Neural cell (in vitro differentiated cells): ENCODE measurements around the gene GBA2. TPM values are rescaled to one million over a fixed set of nuclear protein-coding genes. Genes with fewer than 3 reads are reported as not detected.

ENCODE experiments used
- H2AFZ ChIP-seq: fragments of 200-600, 300-800 bp; sonication (generic), shearing (Covaris generic); 2 replicates; pipeline ENCODE4 v1.6.0; 2014; ENCODE audit warnings: low read depth, mild to moderate bottlenecking, antibody characterized with exemption, low read length, moderate library complexity
- H3F3A ChIP-seq: fragments of 200-600 bp; shearing (Covaris generic); 2 replicates; pipeline ENCODE4 v1.6.1; 2016; ENCODE audit warnings: mild to moderate bottlenecking, moderate library complexity, mixed read lengths, antibody characterized with exemption, low read length; ENCODE audit not compliant: insufficient read depth, poor library complexity, severe bottlenecking
- H3K27ac ChIP-seq: fragments of 200-600, 300-800 bp; sonication (generic), shearing (Covaris generic); 2 replicates; pipeline ENCODE4 v1.5.1; 2014; ENCODE audit warnings: mild to moderate bottlenecking, low read length, moderate library complexity
- H3K27me3 ChIP-seq: fragments of 300-800, 200-600 bp; sonication (generic), shearing (Covaris generic); 2 replicates; pipeline ENCODE4 v1.6.0; 2014; ENCODE audit warnings: mild to moderate bottlenecking, low read depth, low read length, moderate library complexity; ENCODE audit not compliant: insufficient read depth
- H3K36me3 ChIP-seq: fragments of 300-800, 200-600 bp; sonication (generic), shearing (Covaris generic); 2 replicates; pipeline ENCODE4 v1.5.1; 2014; ENCODE audit warnings: mild to moderate bottlenecking, antibody characterized with exemption, low read length, moderate library complexity; ENCODE audit not compliant: insufficient read depth
- H3K4me2 ChIP-seq: fragments of 300-800, 200-600 bp; sonication (generic), shearing (Covaris generic); 2 replicates; pipeline ENCODE4 v1.6.0; 2014; ENCODE audit warnings: mild to moderate bottlenecking, low read length
- H3K4me3 ChIP-seq: fragments of 300-800, 200-600 bp; sonication (generic), shearing (Covaris generic); 2 replicates; pipeline ENCODE4 v1.5.1; 2014; ENCODE audit warnings: mild to moderate bottlenecking, low read length, moderate library complexity
- H3K79me2 ChIP-seq: fragments of 200-600 bp; shearing (Covaris generic); replicated peaks from 2 replicates; pipeline ENCODE4 v1.6.0; 2014; ENCODE audit warnings: mild to moderate bottlenecking, low read length, moderate library complexity; ENCODE audit not compliant: insufficient read depth
- H3K9ac ChIP-seq: fragments of 300-800, 200-600 bp; sonication (generic), shearing (Covaris generic); 2 replicates; pipeline ENCODE4 v1.6.1; 2016; ENCODE audit warnings: mild to moderate bottlenecking, low read length, mixed read lengths
- H3K9me2 ChIP-seq: fragments of 200-600 bp; shearing (Covaris generic); 2 replicates; pipeline ENCODE4 v1.6.1; 2016; ENCODE audit warnings: mild to moderate bottlenecking, low read length, mixed read lengths; ENCODE audit not compliant: insufficient read depth
- H3K9me3 ChIP-seq: fragments of 200-600, 300-800 bp; sonication (generic), shearing (Covaris generic); 2 replicates; pipeline ENCODE4 v1.6.1; 2016; ENCODE audit warnings: mild to moderate bottlenecking, mixed run types, low read length, moderate library complexity, mixed read lengths
- H4K20me1 ChIP-seq: fragments of 200-600 bp; shearing (Covaris generic); 2 replicates; pipeline ENCODE4 v1.6.1; 2016; ENCODE audit warnings: mild to moderate bottlenecking, mixed run types; ENCODE audit not compliant: insufficient read depth
- CTCF ChIP-seq: fragments of 450-650 bp; IDR thresholded peaks from 2 replicates; pipeline ENCODE4 v1.5.1; 2014; ENCODE audit warnings: antibody characterized with exemption, mild to moderate bottlenecking, moderate library complexity; ENCODE audit not compliant: poor library complexity, severe bottlenecking
- EP300 ChIP-seq: fragments of 450-650 bp; conservative IDR thresholded peaks from 2 replicates; pipeline ENCODE4 v1.6.1; 2014; ENCODE audit warnings: antibody characterized with exemption, mild to moderate bottlenecking, moderate library complexity; ENCODE audit not compliant: poor library complexity, severe bottlenecking
- EZH2 ChIP-seq: fragments of 200-600, 300-800 bp; shearing (Covaris generic), sonication (generic); IDR thresholded peaks from 2 replicates; pipeline ENCODE4 v1.6.1; 2014; ENCODE audit warnings: antibody characterized with exemption, low read length, borderline replicate concordance, mild to moderate bottlenecking; ENCODE audit not compliant: insufficient read depth, poor library complexity, severe bottlenecking
- MXI1 ChIP-seq: fragments of 450-650 bp; conservative IDR thresholded peaks from 2 replicates; pipeline ENCODE4 v1.6.1; 2014; ENCODE audit warnings: antibody characterized with exemption, mild to moderate bottlenecking; ENCODE audit not compliant: poor library complexity, severe bottlenecking
- POLR2AphosphoS5 ChIP-seq: IDR thresholded peaks from 2 replicates; pipeline ENCODE4 v1.6.1; 2012
- RAD21 ChIP-seq: fragments of 450-650 bp; conservative IDR thresholded peaks from 2 replicates; pipeline ENCODE4 v1.6.1; 2014; ENCODE audit warnings: antibody characterized with exemption, mild to moderate bottlenecking, moderate library complexity
- REST ChIP-seq: IDR thresholded peaks from 2 replicates; pipeline ENCODE4 v1.6.1; 2012; ENCODE audit warnings: borderline replicate concordance
- polyA plus RNA-seq: library from polyadenylated mRNA; depleted of rRNA; stranded (reverse); fragments of >200 nt; gene quantifications from 2 replicates; pipeline ENCODE4 v1.2.3, GENCODE V29; 2014

GBA2 gene
- polyA plus RNA-seq, 1 donor from 2014 or later = 113 TPM

GRCh38 chr9:35792826-35793225 is 43.8 kb upstream of the GBA2 start:
- no peak for TF ChIP-seq RAD21
- TF ChIP-seq EZH2 = no peak
- TF ChIP-seq POLR2AphosphoS5 = no peak
- no peak for TF ChIP-seq REST
- no peak for TF ChIP-seq MXI1
- TF ChIP-seq CTCF = no peak
- no peak for TF ChIP-seq EP300
- no peaks in the 10 kb centered on the region for H3K27me3 ChIP-seq
- H3K79me2 ChIP-seq = no peaks in the 10 kb centered on the region
- H3K9ac ChIP-seq = no peak overlapping the region
- no peaks in the 10 kb centered on the region for H3K9me2 ChIP-seq
- H3K4me3 ChIP-seq = no peak overlapping the region
- H3K9me3 ChIP-seq = no peaks in the 10 kb centered on the region
- no peaks in the 10 kb centered on the region for H3K36me3 ChIP-seq
- H4K20me1 ChIP-seq = no peaks in the 10 kb centered on the region
- no peak overlapping the region for H3K27ac ChIP-seq
- H3F3A ChIP-seq = no peaks in the 10 kb centered on the region
- no peak overlapping the region for H3K4me2 ChIP-seq
- no peak overlapping the region for H2AFZ ChIP-seq

GRCh38 chr9:35792024-35792813 is 43.2 kb upstream of the GBA2 start:
- Histone ChIP-seq H3K9me3 (no peaks in the 10 kb centered on the region), H3K9me2 (no peaks in the 10 kb centered on the region), H3K9ac (no peak overlapping the region), H3K27me3 (no peaks in the 10 kb centered on the region), H3K27ac (no peak overlapping the region), H4K20me1 (no peaks in the 10 kb centered on the region), H2AFZ (no peak overlapping the region), H3F3A (no peaks in the 10 kb centered on the region), H3K4me2 (no peak overlapping the region), H3K4me3 (no peak overlapping the region), H3K36me3 (no peaks in the 10 kb centered on the region), H3K79me2 (no peaks in the 10 kb centered on the region)
- TF ChIP-seq CTCF = no peak
- TF ChIP-seq EZH2 = no peak
- TF ChIP-seq MXI1 = no peak
